Measurements from ENCODE around the gene SRPK2. TPM values are rescaled to one million over a fixed set of nuclear protein-coding genes. Genes with fewer than 3 reads are reported as not detected.

Gene SRPK2
- total RNA-seq, 1 donor from 2014 or later, result 45.0 TPM

DNA sequence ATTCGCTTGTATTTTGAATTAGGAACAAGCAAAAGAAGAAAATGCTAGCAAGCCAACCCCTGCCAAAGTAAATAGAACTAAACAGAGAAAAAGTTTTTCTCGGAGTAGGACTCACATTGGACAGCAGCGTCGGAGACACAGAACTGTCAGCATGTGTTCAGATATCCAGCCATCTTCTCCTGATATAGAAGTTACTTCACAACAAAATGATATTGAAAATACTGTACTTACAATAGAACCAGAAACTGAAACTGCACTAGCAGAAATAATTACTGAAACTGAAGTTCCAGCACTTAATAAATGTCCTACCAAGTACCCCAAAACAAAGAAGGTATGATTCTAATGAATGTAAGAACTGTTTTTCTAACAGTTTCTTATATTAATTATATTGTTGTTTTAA lies 286.9 kb downstream of the SRPK2 start:
- DNase-seq (ENCODE audit: low spot score), result no peak

DNA sequence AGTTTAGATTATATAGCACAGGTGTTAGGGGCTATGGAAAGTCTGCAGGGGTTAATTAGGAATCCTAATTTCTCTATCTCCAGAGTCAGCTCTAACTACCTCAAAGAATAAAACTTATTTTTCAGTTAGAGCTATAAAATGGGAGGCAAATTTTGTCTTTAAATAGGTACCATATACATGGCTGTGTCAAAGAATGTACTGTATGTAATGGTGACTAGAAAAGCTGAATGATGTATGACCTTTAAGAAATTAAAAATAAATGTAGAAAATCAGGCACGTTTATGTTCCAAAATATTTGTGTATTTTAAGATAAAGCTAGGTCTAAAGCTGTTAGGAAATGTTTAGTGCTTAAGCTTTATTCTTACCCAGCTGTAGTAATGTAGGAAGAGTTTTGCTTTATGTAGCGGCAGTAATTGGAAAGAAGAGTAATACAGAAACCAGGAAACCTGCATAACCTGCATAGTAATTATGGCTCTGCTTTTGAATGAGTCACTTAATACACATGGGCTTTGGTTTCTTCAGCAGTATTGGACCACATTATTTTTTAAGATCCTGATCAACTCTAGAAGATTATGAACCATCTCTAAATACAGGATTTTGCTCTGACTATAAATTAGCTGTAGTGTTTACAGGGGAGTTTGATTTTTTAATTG lies 289.7 kb downstream of the SRPK2 start:
- DNase-seq (ENCODE audit: low spot score), result no peak

DNA sequence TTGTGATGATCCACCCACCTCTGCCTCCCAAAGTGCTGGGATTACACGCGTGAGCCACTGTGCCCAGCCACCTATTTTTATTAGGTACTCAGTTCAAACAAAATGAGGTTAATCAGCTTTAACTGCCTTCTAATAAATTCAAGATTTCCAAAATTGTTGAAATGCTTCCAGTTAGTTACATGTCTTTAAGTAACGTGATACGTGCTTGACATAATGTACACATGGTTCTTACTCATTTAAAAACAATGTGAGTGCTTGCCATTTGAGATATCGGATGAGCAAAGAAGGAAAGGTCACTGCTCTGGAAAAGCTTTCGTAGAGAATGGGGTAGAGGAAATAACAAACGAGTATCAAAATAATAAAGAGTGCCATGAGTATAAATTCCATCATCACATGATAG lies 291.1 kb downstream of the SRPK2 start:
- DNase-seq (ENCODE audit: low spot score), result no peak

DNA sequence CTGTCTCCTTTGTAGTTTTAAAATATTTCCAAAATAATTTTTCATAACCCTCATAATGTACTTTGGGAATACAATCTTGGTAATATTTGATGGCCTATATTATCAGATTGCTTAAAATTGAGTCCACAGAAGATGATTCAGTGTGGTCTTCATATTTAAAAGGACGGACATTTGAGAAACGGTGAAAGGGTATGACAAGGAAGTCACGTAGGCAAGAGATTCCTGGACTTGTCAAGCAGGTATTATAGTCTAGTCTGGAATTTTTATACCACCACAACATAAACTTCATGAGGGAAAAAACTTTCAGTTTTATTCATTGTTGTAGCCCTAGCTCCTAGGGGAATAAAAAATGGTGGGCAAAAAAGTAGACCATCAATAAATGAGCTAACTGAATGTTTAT lies 292.4 kb downstream of the SRPK2 start:
- no peak for DNase-seq (ENCODE audit: low spot score)

DNA sequence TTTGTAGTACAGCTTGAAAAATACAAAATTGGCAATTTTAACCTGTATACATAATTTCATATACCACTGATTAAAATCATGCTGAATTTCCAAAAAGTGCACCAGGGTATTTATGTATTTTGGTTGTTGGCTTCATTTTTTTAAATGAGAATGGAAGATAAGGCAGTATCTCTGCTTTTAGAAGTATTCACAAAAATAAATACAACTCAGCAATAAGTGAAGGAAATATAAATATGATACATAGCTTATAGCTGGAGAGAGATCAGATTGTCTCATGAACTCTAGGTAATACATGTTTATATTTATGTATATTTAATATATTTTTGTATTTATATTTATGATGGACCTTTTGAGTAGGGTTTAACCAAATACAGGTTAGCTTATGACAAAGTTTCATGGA lies 293.8 kb downstream of the SRPK2 start:
- no peak for DNase-seq (ENCODE audit: low spot score)

DNA sequence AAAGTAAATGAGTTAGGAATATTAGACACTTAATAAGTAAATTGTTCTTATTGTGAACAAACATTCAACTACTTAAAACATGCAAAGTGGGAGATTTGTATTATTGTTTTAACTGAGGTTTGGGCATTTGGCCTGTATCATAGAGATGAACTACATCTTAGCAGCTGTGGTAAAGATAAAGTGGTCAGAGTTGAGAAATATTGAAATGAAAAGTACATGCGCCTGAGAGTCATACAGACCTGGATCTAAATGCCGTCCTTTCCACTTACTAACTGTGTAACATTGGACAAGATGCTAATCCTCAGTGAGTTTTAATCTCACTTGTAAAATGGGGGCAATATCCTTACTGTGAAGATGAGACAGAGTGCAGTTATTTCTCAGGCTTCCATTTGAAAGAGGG lies 300.3 kb downstream of the SRPK2 start:
- DNase-seq (ENCODE audit: low spot score), result no peak

DNA sequence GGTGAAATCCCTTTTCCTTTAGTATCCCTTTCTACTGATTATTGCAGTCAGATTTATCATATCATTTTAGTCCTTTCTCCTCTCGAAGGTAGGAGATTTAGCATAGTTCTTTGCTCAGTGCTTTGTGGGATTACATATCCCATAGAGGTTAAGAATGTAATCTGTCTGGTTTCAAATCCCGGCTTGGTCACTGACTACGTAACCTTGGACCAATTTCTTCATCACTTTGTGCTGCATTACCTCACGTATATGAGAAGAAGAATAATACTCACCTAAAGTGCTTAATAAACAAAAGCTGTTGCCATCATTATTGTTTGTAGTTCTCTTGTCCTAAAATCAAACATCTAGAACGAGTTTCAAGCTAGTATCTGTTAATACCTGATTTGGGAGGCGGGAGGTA lies 300.7 kb downstream of the SRPK2 start:
- DNase-seq (ENCODE audit: low spot score), result no peak

DNA sequence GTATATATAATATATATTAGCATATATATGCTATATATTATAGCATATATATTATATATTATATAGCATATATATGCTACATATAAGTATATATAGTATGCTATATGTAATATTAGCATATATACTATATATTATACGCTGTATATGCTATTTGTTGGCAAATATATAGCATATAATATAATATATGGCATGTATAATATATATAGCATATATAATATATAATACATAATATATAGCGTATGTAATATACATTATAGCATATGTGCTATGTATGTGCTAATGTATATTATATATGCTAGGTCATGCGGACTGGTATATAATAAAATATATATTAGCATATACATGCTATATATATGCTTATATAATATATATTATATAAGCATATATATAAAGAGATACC lies 301.9 kb downstream of the SRPK2 start:
- no peak for DNase-seq (ENCODE audit: low spot score)

DNA sequence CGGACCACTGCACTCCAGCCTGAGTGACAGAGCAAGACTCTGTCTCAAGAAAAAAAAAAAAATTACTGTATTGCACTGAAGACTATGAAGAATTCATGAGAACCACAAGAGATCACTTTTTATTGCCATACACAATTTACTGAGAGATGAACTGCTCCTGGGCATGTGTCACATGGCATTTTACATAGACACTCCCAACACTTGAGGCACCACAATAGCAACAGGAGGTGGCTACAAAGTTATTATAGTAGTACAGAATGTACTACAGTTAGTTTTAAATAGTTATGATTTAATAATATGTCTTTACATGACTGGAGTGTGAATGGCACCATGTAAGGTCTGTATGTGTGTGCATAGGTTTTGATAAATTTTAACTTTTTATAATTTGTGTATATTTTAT lies 304.1 kb downstream of the SRPK2 start:
- DNase-seq (ENCODE audit: low spot score), result no peak

DNA sequence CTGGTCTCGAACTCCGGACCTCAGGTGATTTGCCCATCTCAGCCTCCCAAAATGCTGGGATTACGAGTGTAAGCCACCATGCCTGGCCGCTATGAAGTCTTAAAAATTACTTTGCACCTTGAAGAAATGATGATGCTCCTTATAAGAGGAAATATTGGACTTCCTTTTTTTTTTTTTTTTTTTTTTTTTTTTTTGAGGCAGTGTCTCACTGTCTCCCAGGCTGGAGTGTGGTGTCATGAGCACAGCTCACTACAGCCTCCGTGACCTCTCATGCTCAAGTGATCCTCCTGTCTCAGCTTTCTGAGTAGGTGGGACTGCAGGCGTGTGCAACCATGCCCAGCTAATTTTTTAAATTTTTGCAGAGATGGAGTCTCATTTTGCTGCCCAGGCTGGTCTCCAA lies 309.4 kb downstream of the SRPK2 start:
- DNase-seq (ENCODE audit: low spot score), result no peak

DNA sequence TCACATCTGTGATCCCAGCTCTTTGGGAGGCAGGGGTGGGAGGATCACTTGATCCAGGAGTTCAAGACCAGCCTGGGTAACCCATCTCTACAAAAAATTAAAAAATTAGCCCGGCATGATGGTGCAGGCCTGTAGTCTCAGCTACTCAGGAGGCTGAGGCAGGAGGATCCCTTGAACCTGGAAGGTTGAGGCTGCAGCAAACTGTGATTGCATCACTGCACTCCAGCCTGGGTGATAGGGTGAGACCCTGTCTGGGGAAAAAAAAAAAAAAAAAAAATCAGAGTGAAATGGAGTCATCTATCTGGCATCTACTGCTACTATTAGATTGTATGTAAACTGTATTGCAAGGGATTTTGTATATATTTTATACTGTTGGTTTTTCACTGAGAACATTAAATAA lies 315.6 kb downstream of the SRPK2 start:
- no peak for DNase-seq (ENCODE audit: low spot score)

DNA sequence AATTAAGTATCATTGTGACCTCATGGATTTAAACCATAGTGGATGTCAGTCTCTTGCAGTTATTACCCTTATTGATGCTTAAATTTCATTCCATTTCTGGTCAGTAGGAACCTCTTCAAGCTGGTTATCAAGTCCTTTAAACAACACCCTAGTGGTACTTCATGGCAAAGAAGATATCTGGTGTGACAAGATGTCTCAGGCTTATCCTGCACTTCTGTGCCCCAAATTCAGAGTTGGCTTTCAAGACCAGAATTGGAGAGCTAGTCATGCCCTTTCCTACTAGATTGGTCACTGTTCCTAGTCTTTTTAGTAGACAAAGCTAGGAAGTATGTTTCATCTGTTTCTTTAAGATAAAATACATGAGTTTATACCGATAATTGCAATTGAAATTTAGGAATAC lies 319.8 kb downstream of the SRPK2 start:
- DNase-seq (ENCODE audit: low spot score), result no peak

DNA sequence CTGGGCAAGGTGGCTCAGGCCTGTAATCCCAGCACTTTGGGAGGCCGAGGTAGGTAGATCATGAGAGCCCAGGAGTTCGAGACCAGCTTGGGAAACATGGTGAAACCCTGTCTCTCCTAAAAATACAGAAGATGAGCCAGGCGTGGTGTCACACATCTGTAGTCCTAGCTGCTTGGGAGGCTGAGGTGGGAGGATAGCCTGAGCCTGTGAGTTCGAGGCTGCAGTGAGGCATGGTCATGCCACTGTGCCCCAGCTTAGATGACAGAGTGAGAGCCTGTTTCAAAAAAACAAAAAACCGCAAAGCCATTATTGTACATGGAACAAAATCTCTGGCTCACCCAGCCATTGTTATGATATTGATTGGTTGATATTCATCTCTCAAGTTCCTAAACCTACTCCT lies 321.0 kb downstream of the SRPK2 start:
- no peak for DNase-seq (ENCODE audit: low spot score)

Other genes with a start within 250 kb of the SRPK2 start
- 5.3 TPM for gene PUS7, start 133.3 kb upstream of the SRPK2 start, total RNA-seq
- gene RINT1, start 143.3 kb upstream of the SRPK2 start, total RNA-seq, result 12.5 TPM
- not detected for gene EFCAB10, start 192.6 kb upstream of the SRPK2 start, total RNA-seq

Data from mucosa of gallbladder (tissue), 1 donor.